GM12874 (cell line): ENCODE data around the gene RCN1.

Source experiments
- CTCF ChIP-seq: IDR thresholded peaks from 2 replicates; pipeline ENCODE4 v1.5.1; 2011; ENCODE audit warnings: low read depth, mild to moderate bottlenecking, control low read depth, low read length, moderate library complexity; ENCODE audit not compliant: insufficient read depth

RCN1 gene

DNA sequence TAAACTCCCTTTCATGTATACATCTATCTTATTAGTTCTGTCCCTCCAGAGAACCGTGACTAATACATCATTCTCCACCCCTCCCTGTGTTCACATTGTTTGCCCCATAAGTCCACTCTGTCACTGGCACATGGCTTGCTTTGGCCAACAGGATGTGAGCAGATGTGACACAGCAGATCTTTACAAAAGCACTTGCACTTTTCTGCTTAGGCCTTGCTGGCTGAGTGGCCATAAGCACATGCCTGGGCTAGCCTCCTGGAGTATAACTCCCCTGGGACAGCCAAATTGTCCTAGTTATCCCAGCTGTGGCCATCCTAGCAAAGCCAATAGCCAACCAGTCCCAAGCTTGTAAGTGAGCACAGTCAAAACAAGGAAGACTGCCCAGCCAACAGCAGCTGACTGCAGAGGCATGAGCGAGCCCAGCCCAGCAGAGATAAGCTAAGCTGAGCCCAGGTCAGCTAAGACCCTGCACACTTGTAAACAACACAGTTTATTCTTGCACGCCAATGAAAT is 9.7 kb upstream of the RCN1 start:
- no peak for TF ChIP-seq CTCF

- no peak for TF ChIP-seq CTCF
These were observed 9.0 kb upstream of the RCN1 start for GRCh38 chr11:32081901-32082300.

DNA sequence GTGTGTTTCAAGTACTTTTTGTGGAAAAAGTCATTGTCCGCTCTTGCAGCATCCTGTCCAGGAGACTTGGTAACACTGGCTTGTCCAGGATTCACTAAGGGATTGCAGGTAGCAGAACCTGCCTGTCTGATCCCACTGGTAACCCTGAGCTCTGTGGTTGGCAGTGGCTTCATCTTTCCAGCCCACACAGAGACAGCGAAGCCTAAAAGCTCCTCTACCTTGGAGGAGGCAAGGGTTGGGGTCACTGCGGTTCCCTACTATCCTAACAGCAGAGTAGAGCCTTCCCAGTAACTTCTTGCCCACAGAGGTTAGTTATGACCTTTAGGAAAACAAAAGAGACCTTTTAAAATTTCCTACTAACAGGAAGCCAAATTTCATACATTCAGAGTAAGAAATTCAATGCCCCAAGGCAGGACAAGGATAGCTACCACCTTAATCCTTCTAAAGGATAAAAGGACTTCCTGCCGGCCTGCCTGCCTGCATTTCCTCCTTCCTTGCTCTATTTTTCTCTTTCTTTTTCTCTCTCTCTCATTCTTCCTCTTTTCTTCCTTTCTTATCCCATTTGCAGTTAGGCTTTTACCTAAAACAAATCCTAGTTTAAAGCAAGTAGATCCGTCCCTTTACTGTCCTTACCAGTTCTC is 8.4 kb upstream of the RCN1 start:
- TF ChIP-seq CTCF = no peak

DNA sequence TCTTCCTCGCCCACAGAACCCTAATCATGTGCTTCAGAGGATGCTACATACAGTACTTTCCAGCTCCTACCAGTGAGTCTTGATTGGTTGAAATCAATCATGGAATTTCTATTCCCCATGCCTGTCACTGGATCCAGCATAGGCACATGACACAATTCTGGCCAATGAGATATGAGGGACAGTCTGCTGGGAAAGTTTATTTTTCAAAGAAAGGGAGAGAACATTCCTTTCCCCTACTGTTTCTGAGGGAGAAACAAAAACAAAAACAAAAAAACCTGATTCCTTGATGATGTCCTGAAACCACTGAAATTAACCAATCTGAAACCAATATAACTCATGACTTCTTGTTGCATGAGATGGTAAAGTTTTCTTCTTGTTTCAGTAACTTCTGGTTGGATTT is 3.3 kb upstream of the RCN1 start:
- TF ChIP-seq CTCF = no peak

DNA sequence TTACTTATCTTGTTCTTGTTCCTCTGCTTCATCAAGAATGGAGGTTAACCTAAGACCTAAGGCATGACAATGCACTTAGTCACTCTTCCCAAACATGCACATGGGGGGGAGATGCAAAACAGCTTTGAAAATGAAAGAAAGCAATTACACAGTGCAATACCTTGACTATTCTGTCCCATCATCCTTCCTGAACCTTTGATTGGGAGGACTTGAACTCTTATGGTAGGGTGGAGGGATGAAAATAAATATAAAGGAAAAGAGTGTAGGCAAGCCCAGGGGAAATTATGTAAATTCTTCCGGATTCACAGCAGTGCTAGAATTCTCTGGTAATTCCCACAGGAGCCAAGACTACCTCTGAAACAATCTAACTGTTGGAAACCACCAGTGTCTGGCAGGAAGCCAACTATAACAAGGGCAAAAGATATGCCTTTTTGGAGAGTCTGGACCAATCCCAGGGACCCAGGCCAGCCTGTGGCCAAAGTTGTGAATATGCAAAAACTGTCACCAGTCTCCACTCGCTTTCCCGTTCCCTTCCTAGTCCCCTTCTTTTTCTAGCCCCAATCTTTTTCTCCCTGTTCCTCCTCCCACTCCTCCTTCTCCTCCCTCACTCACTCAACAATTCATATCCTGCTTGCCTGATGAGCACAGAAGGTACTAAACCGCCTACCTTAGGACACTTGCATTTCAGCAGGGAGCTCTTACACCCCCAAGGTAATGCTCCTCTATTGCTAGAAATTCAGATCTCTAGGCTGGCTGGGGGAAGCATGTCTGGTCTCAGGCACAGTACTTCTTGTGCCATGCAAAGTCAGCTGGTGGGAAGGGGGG is 2.5 kb upstream of the RCN1 start:
- TF ChIP-seq CTCF = no peak

DNA sequence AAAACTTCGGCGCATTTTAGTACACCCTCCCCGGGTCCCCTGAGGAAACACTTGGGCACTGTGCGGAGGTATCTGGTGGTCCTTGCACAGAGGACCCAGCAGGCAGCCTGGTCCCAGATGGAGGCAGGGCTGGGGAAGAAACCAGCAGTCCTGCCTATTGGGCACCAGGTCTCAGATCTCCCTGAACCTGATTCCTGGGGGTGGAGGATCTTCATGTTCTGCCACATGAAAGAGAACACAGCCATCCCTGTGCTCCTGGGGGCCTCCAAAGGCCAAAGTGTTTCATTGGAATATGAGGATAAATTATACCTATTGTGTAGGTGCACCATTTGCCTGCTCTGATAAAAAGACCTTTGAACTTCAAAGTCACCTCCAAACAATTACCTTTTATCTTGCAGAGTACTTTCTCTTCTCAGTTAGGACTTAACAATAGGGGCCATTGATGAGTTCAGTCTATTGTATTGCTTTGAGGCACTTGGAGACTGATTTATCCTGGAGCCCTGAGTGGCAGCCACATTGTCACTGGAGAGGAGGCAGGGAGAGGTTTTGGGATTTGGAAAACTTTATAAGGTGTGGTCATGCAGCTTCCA is 1.8 kb downstream of the RCN1 start:
- TF ChIP-seq CTCF = no peak

GRCh38 chr11:32094923-32095322 is 4.0 kb downstream of the RCN1 start:
- TF ChIP-seq CTCF = no peak
